WTC11 (cell line): Measurements from ENCODE around the gene SPATA13. TPM values are rescaled to one million over a fixed set of nuclear protein-coding genes. Genes with fewer than 3 reads are reported as not detected.

Source experiments
- ATAC-seq: fragments of 200-7000 bp; cut with Tn5 transposase; 2 replicates; pipeline ENCODE4 v1.10.0; 2021; ENCODE audit warnings: mild to moderate bottlenecking, moderate library complexity
- CTCF ChIA-PET: fragments of 300-600 bp; sonication (Branson Sonifier 250); formaldehyde crosslinking; loops from one replicate; lab custom pipeline; 2021; ENCODE audit warnings: antibody characterized with exemption; lab: Charles Lee
- POLR2A ChIA-PET: fragments of 350-600 bp; sonication (Branson Sonifier 250); formaldehyde crosslinking; loops from one replicate; lab custom pipeline; 2021; ENCODE audit warnings: antibody characterized with exemption; lab: Charles Lee
- DNase-seq: peaks from one replicate; pipeline ENCODE4 v3.0.0; 2021; ENCODE audit warnings: low spot score
- H3K27ac Mint-ChIP-seq: 2 replicates; pipeline ENCODE4 v1.8.0; 2021; ENCODE audit warnings: mixed read lengths
- H3K27me3 Mint-ChIP-seq: 2 replicates; pipeline ENCODE4 v1.8.0; 2021; ENCODE audit warnings: low read depth, mild to moderate bottlenecking, moderate library complexity, mixed read lengths
- H3K36me3 Mint-ChIP-seq: 2 replicates; pipeline ENCODE4 v1.8.0; 2021; ENCODE audit warnings: mixed read lengths
- H3K4me1 Mint-ChIP-seq: 2 replicates; pipeline ENCODE4 v1.8.0; 2022; ENCODE audit warnings: mixed read lengths
- H3K4me3 Mint-ChIP-seq: 2 replicates; pipeline ENCODE4 v1.8.0; 2021; ENCODE audit warnings: mild to moderate bottlenecking, moderate library complexity, mixed read lengths
- H3K9me3 Mint-ChIP-seq: 2 replicates; pipeline ENCODE4 v1.8.0; 2021; ENCODE audit warnings: mixed read lengths
- CREM ChIP-seq: sonication (generic); formaldehyde crosslinking; IDR thresholded peaks from 2 replicates; pipeline ENCODE4 v1.8.1; 2022; ENCODE audit warnings: mild to moderate bottlenecking, missing genetic modification reagents, moderate library complexity
- IRF2 ChIP-seq: sonication (generic); formaldehyde crosslinking; IDR thresholded peaks from 2 replicates; pipeline ENCODE4 v1.8.0; 2022; ENCODE audit warnings: low read depth, missing genetic modification reagents, borderline replicate concordance
- MAX ChIP-seq: sonication (generic); formaldehyde crosslinking; IDR thresholded peaks from 2 replicates; pipeline ENCODE4 v1.8.0; 2022; ENCODE audit warnings: mild to moderate bottlenecking, missing genetic modification reagents
- PRDM15 ChIP-seq: sonication (generic); formaldehyde crosslinking; IDR thresholded peaks from 2 replicates; pipeline ENCODE4 v1.8.0; 2022; ENCODE audit warnings: missing genetic modification reagents
- SMAD3 ChIP-seq: sonication (generic); formaldehyde crosslinking; IDR thresholded peaks from 2 replicates; pipeline ENCODE4 v1.8.0; 2022; ENCODE audit warnings: missing genetic modification reagents, mild to moderate bottlenecking, borderline replicate concordance
- ZBTB21 ChIP-seq: sonication (generic); formaldehyde crosslinking; IDR thresholded peaks from 2 replicates; pipeline ENCODE4 v1.8.1; 2023; ENCODE audit warnings: mild to moderate bottlenecking, missing genetic modification reagents, borderline replicate concordance
- ZMAT4 ChIP-seq: fragments of 250-450 bp; sonication (Bioruptor Pico); IDR thresholded peaks from 2 replicates; pipeline ENCODE4 v1.9.0; 2021; ENCODE audit warnings: mild to moderate bottlenecking
- ZNF281 ChIP-seq: sonication (generic); formaldehyde crosslinking; IDR thresholded peaks from 2 replicates; pipeline ENCODE4 v1.8.0; 2023; ENCODE audit warnings: mild to moderate bottlenecking, missing genetic modification reagents
- ZNF317 ChIP-seq: sonication (generic); formaldehyde crosslinking; IDR thresholded peaks from 2 replicates; pipeline ENCODE4 v1.8.1; 2023; ENCODE audit warnings: low read depth, mild to moderate bottlenecking, moderate library complexity, missing genetic modification reagents, borderline replicate concordance
- total RNA-seq: library from RNA; stranded (reverse); gene quantifications from 3 replicates; pipeline ENCODE4 v1.2.3, GENCODE V29; 2021
- TF ChIP-seq, protein P1 (sequence below): fragments of 200-600 bp; IDR thresholded peaks from 2 replicates; pipeline ENCODE4 v1.8.0; 2022; ENCODE audit warnings: antibody characterized with exemption
- TF ChIP-seq, protein P2 (sequence below): sonication (generic); formaldehyde crosslinking; conservative IDR thresholded peaks from 2 replicates; pipeline ENCODE4 v1.8.1; 2022; ENCODE audit warnings: mild to moderate bottlenecking, missing genetic modification reagents
- TF ChIP-seq, protein P3 (sequence below): sonication (generic); formaldehyde crosslinking; IDR thresholded peaks from 2 replicates; pipeline ENCODE4 v1.8.0; 2022; ENCODE audit warnings: mild to moderate bottlenecking, missing genetic modification reagents
- TF ChIP-seq, protein P4 (sequence below): fragments of 250-450 bp; sonication (Bioruptor Pico); IDR thresholded peaks from 2 replicates; pipeline ENCODE4 v2.1.2; 2022; ENCODE audit warnings: mild to moderate bottlenecking, moderate library complexity
- TF ChIP-seq, protein P5 (sequence below): sonication (generic); formaldehyde crosslinking; IDR thresholded peaks from 2 replicates; pipeline ENCODE4 v1.8.1; 2023; ENCODE audit warnings: mild to moderate bottlenecking, moderate library complexity, missing genetic modification reagents

Gene SPATA13
- total RNA-seq, 1 experiment from 2014 or later, result 29.0 TPM

DNA sequence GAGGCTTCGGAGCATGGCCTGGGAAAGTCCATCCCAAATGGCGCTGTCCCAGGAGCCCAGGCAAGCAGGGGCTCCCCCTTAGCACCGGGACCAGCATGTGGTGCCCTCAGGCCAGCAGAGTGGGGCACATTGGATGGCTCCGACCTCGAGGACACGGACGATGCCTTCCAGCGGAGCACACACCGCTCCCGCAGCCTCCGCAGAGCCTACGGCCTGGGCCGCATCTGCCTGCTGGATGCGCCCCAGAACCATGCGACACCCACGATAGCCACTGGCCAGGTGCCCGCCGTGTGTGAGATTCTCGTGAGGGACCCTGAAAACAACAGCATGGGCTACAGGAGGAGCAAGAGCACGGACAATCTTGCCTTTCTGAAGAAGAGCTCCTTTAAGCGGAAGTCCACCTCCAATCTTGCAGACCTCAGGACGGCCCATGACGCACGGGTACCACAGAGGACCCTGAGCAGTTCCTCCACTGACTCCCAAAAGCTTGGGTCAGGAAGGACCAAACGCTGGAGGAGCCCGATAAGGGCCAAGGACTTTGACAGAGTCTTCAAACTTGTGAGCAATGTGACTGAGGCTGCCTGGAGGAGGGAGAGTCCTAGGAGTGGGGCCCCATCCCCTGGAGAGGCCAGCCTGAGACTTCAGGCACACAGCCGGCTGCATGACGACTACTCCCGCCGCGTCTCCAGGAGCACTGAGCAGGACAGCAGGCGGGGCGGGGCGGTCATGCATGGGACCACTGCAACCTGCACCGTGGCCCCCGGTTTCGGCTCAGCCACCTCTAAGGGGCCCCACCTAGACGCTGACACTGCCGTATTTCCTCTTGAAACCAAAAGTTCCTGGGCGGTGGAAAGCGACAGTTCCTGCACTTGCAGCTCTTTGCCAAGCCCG lies 63.1 kb downstream of the SPATA13 start:
- DNase-seq, result no peak
- H3K4me3 Mint-ChIP-seq, result no peak overlapping the region
- TF ChIP-seq CREM (CRISPR knock-in tag) (no peak), SMAD3 (no peak), PRDM15 (CRISPR knock-in tag) (no peak), MAX (CRISPR knock-in tag) (no peak), ZMAT4 (CRISPR knock-in tag) (no peak), IRF2 (CRISPR knock-in tag) (no peak), ZBTB21 (CRISPR knock-in tag) (no peak), ZNF281 (no peak), ZNF317 (CRISPR knock-in tag) (no peak)
- TF ChIP-seq, protein P1, sequence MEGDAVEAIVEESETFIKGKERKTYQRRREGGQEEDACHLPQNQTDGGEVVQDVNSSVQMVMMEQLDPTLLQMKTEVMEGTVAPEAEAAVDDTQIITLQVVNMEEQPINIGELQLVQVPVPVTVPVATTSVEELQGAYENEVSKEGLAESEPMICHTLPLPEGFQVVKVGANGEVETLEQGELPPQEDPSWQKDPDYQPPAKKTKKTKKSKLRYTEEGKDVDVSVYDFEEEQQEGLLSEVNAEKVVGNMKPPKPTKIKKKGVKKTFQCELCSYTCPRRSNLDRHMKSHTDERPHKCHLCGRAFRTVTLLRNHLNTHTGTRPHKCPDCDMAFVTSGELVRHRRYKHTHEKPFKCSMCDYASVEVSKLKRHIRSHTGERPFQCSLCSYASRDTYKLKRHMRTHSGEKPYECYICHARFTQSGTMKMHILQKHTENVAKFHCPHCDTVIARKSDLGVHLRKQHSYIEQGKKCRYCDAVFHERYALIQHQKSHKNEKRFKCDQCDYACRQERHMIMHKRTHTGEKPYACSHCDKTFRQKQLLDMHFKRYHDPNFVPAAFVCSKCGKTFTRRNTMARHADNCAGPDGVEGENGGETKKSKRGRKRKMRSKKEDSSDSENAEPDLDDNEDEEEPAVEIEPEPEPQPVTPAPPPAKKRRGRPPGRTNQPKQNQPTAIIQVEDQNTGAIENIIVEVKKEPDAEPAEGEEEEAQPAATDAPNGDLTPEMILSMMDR, result no peak
- TF ChIP-seq, protein P2, sequence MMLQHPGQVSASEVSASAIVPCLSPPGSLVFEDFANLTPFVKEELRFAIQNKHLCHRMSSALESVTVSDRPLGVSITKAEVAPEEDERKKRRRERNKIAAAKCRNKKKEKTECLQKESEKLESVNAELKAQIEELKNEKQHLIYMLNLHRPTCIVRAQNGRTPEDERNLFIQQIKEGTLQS (CRISPR knock-in tag), result no peak
- TF ChIP-seq, protein P3, sequence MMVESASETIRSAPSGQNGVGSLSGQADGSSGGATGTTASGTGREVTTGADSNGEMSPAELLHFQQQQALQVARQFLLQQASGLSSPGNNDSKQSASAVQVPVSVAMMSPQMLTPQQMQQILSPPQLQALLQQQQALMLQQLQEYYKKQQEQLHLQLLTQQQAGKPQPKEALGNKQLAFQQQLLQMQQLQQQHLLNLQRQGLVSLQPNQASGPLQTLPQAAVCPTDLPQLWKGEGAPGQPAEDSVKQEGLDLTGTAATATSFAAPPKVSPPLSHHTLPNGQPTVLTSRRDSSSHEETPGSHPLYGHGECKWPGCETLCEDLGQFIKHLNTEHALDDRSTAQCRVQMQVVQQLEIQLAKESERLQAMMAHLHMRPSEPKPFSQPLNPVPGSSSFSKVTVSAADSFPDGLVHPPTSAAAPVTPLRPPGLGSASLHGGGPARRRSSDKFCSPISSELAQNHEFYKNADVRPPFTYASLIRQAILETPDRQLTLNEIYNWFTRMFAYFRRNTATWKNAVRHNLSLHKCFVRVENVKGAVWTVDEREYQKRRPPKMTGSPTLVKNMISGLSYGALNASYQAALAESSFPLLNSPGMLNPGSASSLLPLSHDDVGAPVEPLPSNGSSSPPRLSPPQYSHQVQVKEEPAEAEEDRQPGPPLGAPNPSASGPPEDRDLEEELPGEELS (CRISPR knock-in tag), result no peak
- TF ChIP-seq, protein P4, sequence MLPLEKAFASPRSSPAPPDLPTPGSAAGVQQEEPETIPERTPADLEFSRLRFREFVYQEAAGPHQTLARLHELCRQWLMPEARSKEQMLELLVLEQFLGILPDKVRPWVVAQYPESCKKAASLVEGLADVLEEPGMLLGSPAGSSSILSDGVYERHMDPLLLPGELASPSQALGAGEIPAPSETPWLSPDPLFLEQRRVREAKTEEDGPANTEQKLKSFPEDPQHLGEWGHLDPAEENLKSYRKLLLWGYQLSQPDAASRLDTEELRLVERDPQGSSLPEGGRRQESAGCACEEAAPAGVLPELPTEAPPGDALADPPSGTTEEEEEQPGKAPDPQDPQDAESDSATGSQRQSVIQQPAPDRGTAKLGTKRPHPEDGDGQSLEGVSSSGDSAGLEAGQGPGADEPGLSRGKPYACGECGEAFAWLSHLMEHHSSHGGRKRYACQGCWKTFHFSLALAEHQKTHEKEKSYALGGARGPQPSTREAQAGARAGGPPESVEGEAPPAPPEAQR (CRISPR knock-in tag), result no peak
- TF ChIP-seq, protein P5, sequence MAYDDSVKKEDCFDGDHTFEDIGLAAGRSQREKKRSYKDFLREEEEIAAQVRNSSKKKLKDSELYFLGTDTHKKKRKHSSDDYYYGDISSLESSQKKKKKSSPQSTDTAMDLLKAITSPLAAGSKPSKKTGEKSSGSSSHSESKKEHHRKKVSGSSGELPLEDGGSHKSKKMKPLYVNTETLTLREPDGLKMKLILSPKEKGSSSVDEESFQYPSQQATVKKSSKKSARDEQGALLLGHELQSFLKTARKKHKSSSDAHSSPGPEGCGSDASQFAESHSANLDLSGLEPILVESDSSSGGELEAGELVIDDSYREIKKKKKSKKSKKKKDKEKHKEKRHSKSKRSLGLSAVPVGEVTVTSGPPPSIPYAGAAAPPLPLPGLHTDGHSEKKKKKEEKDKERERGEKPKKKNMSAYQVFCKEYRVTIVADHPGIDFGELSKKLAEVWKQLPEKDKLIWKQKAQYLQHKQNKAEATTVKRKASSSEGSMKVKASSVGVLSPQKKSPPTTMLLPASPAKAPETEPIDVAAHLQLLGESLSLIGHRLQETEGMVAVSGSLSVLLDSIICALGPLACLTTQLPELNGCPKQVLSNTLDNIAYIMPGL (CRISPR knock-in tag), result no peak
- TF ChIP-seq, all 79 proteins: peak for 0
- H3K9me3 Mint-ChIP-seq, result no peaks in the 10 kb centered on the region
- ChIA-PET CTCF (no interaction called here), POLR2A (no interaction called here)
- ATAC-seq, result no peak
- H3K27me3 Mint-ChIP-seq, result no peaks in the 10 kb centered on the region
- H3K4me1 Mint-ChIP-seq, result peaks cover 31% of the 10 kb centered on the region
- H3K36me3 Mint-ChIP-seq, result peaks cover 3% of the 10 kb centered on the region; the same call in 1 of the 2 replicates
- H3K27ac Mint-ChIP-seq, result no peak overlapping the region
